ENCODE data around the gene MLPH.

DNA sequence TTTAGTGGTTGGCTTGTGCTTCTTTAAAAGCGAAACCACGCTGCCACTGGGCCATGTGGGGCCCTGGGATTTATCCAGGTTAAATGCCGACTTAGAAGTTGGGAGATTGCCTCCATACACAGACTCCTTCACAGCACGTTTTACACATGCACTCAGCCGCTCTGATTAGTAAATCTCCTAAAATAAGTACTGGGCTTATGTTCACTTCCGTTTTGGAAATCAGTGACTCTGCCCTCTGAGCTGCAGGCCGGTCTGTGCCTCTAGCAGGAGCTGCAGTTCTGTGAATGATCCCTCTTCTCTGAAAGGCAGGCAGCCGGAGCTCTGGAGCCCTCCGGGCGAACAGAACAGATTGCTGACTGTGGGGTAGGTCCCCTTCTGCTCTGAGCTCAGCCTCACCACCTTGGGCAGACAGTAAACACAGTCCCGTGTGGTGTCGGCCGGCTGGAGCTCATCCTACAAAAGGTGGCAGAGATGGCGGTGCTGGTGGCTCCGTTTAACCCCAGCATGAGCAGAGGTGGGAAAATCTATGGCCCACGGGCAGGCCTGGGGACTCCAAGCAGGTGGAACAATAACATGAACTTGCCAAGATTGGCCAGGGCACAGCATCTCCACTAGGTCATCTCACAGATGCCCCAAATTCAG lies 113.3 kb downstream of the MLPH start:
- TF ChIP-seq EP300 (IDR thresholded peaks at IDR 0.05; ENCODE audit: low read depth), result no peak
- no peak for TF ChIP-seq POLR2A (IDR thresholded peaks at IDR 0.05)

All from transverse colon (tissue), 1 donor.